SU-DHL-6 (cell line): Measurements from ENCODE around the gene NOP56.

Source experiments
- H2AFZ ChIP-seq: fragments of 200-600 bp; sonication (generic); 2 replicates; pipeline ENCODE4 v1.6.1; 2014; ENCODE audit warnings: low read depth, mild to moderate bottlenecking, moderate library complexity, mixed read lengths, antibody characterized with exemption, low read length; ENCODE audit not compliant: severe bottlenecking
- H3F3A ChIP-seq: fragments of 200-600 bp; shearing (Covaris generic); 2 replicates; pipeline ENCODE4 v1.6.0; 2016; ENCODE audit warnings: antibody characterized with exemption, mild to moderate bottlenecking; ENCODE audit not compliant: insufficient read depth
- H3K27ac ChIP-seq: fragments of 200-600 bp; sonication (generic); 2 replicates; pipeline ENCODE4 v1.5.1; 2016; ENCODE audit warnings: low read depth, mild to moderate bottlenecking, low read length, moderate library complexity, mixed read lengths
- H3K27me3 ChIP-seq: fragments of 200-600 bp; sonication (generic), shearing (Covaris generic); 2 replicates; pipeline ENCODE4 v1.6.0; 2014; ENCODE audit warnings: mild to moderate bottlenecking, low read length
- H3K36me3 ChIP-seq: fragments of 200-600 bp; sonication (generic); 2 replicates; pipeline ENCODE4 v1.6.1; 2014; ENCODE audit warnings: mild to moderate bottlenecking, low read length, mixed read lengths
- H3K4me2 ChIP-seq: fragments of 300-600, 200-600 bp; shearing (Covaris generic), sonication (generic); 2 replicates; pipeline ENCODE4 v1.6.0; 2014; ENCODE audit warnings: low read length, low read depth, mild to moderate bottlenecking; ENCODE audit not compliant: poor library complexity, severe bottlenecking
- H3K4me3 ChIP-seq: fragments of 200-600 bp; sonication (generic); 2 replicates; pipeline ENCODE4 v1.5.1; 2014; ENCODE audit warnings: antibody characterized with exemption, low read length, mild to moderate bottlenecking, mixed read lengths; ENCODE audit not compliant: insufficient read depth, poor library complexity, severe bottlenecking
- H3K79me2 ChIP-seq: fragments of 200-600 bp; sonication (generic); 2 replicates; pipeline ENCODE4 v1.6.1; 2014; ENCODE audit warnings: mild to moderate bottlenecking, low read length, moderate library complexity; ENCODE audit not compliant: insufficient read depth
- H3K9ac ChIP-seq: fragments of 200-600 bp; sonication (generic); 2 replicates; pipeline ENCODE4 v1.7.0; 2014; ENCODE audit warnings: mild to moderate bottlenecking, low read length
- H3K9me2 ChIP-seq: fragments of 200-600 bp; sonication (generic); replicated peaks from 2 replicates; pipeline ENCODE4 v1.6.1; 2014; ENCODE audit warnings: low read length; ENCODE audit not compliant: insufficient read depth
- H3K9me3 ChIP-seq: fragments of 200-600 bp; sonication (generic); 2 replicates; pipeline ENCODE4 v1.6.1; 2014; ENCODE audit warnings: low read length, mixed read lengths; ENCODE audit not compliant: insufficient read depth
- H4K20me1 ChIP-seq: fragments of 200-600 bp; sonication (generic); 2 replicates; pipeline ENCODE4 v1.6.1; 2014; ENCODE audit warnings: low read depth, mild to moderate bottlenecking, antibody characterized with exemption, low read length, moderate library complexity, mixed read lengths
- CTCF ChIP-seq: fragments of 200-600 bp; sonication (generic); IDR thresholded peaks from one replicate; pipeline ENCODE4 v1.5.1; 2017; ENCODE audit warnings: antibody characterized with exemption, mild to moderate bottlenecking, low read length, moderate library complexity; ENCODE audit not compliant: insufficient read depth, poor library complexity, severe bottlenecking
- EZH2phosphoT487 ChIP-seq: fragments of 200-600 bp; sonication (generic), shearing (Covaris generic); conservative IDR thresholded peaks from 2 replicates; pipeline ENCODE4 v1.6.1; 2018; ENCODE audit warnings: mild to moderate bottlenecking, antibody characterized with exemption, low read length, moderate library complexity, mixed read lengths

Gene NOP56

GRCh38 chr20:2663364-2663886 is 11.0 kb downstream of the NOP56 start:
- H3K27me3 ChIP-seq = no peaks in the 10 kb centered on the region
- TF ChIP-seq CTCF (no peak), EZH2phosphoT487 (no peak)
- H2AFZ ChIP-seq = no peak overlapping the region
- H3F3A ChIP-seq = peaks cover 24% of the 10 kb centered on the region
- H3K4me3 ChIP-seq = peak overlapping the region; percentile 80
- no peaks in the 10 kb centered on the region for H3K9me2 ChIP-seq
- H3K79me2 ChIP-seq = peaks cover 12% of the 10 kb centered on the region; the same call in 1 of the 2 replicates
- no peak overlapping the region for H3K27ac ChIP-seq
- no peaks in the 10 kb centered on the region for H3K9me3 ChIP-seq
- H3K4me2 ChIP-seq = peak overlapping the region; percentile 86
- no peaks in the 10 kb centered on the region for H3K36me3 ChIP-seq
- no peaks in the 10 kb centered on the region for H4K20me1 ChIP-seq
- peak overlapping the region; percentile 77 for H3K9ac ChIP-seq

- TF ChIP-seq EZH2phosphoT487 (no peak), CTCF (no peak)
- H3K9me2 ChIP-seq = no peaks in the 10 kb centered on the region
Observed at GRCh38 chr20:2663887-2664719, 11.7 kb downstream of the NOP56 start, which contains the start of gene IDH3B. IDH3B (minus strand) TSS chr20:2664216; CDS start chr20:2664188, 28 bp downstream.

GRCh38 chr20:2671977-2672376 is 19.5 kb downstream of the NOP56 start:
- no peak overlapping the region for H3K27ac ChIP-seq
- H3K9ac ChIP-seq = no peak overlapping the region
- H3K4me3 ChIP-seq = no peak overlapping the region
- no peaks in the 10 kb centered on the region for H3K79me2 ChIP-seq
- H3K9me2 ChIP-seq = no peaks in the 10 kb centered on the region
- H3K36me3 ChIP-seq = no peaks in the 10 kb centered on the region
- H4K20me1 ChIP-seq = no peaks in the 10 kb centered on the region
- no peaks in the 10 kb centered on the region for H3K27me3 ChIP-seq
- no peaks in the 10 kb centered on the region for H3K9me3 ChIP-seq
- no peak overlapping the region for H3K4me2 ChIP-seq
- TF ChIP-seq EZH2phosphoT487 = no peak
- TF ChIP-seq CTCF = no peak
- H2AFZ ChIP-seq = no peak overlapping the region
- H3F3A ChIP-seq = no peaks in the 10 kb centered on the region

More at GRCh38 chr20:2663887-2664719, 11.7 kb downstream of the NOP56 start, which contains the start of gene IDH3B:
- no peaks in the 10 kb centered on the region for H3K27me3 ChIP-seq
- H2AFZ ChIP-seq = peak within 1 kb of the TSS; percentile 52
- peak within 1 kb of the TSS; percentile 86 for H3K4me2 ChIP-seq
- peak within 1 kb of the TSS; percentile 43; the same call in 1 of the 2 replicates for H3K27ac ChIP-seq
- H3F3A ChIP-seq = peaks cover 18% of the 10 kb centered on the region
- H3K79me2 ChIP-seq = peaks cover 12% of the 10 kb centered on the region; the same call in 1 of the 2 replicates
- H4K20me1 ChIP-seq = no peaks in the 10 kb centered on the region
- H3K36me3 ChIP-seq = no peaks in the 10 kb centered on the region
- H3K9me3 ChIP-seq = no peaks in the 10 kb centered on the region
- H3K4me3 ChIP-seq = peak within 1 kb of the TSS; percentile 80
- H3K9ac ChIP-seq = peak within 1 kb of the TSS; percentile 77
